Measurements from ENCODE around the gene NTSR1. TPM values are rescaled to one million over a fixed set of nuclear protein-coding genes. Genes with fewer than 3 reads are reported as not detected.
A peak's percentile ranks its signal among the peaks of the same experiment; 100 is the strongest.

NTSR1 gene
- total RNA-seq, 6 experiments from 2014 or later, result 0.04 to 0.74 (median 0.09) TPM; not detected in 2

DNA sequence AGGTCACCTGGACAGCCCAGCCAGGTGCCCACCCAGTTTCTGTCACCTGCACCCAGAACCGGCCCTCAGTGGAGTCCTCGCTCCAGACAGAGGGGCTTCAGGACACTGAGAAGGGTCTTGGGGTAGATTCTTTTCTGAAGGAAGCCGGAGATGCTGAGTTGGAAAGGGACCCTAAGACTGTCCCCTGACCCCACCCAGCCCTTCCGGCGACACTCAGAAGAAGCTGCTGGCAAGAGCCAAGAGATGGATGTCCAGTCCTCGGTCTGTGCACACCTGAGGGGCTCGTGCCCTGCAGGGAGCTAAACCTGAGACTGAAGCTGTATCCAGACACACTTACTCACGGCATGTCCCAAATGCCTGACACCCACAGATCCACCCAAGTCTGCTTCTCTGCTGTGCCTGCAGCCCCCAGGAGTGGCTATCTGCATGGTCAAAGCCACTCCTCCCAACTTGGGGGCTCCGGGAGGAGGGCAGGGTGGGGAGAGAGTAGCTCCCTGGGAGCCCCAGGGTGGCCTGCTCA, 20.2 kb downstream of the NTSR1 start:
- intact Hi-C loops (cut with DNase I), result no loop called here
- WGBS (ENCODE audit: insufficient coverage, low coverage, low lambda C conversion rate, missing lambda C conversion rate), result 25% methylated on average over 2 of the region's 9 CpGs
- H3K9me3 ChIP-seq, result no peaks in the 10 kb centered on the region
- H3K27me3 ChIP-seq, result no peaks in the 10 kb centered on the region
- DNase-seq, result peak in 1 of 3 donors; percentile 42
- ATAC-seq, result no peak
- H3K4me1 ChIP-seq, result no peaks in the 10 kb centered on the region
- no peak for TF ChIP-seq POLR2A (IDR thresholded peaks at IDR 0.05)
- TF ChIP-seq, protein P1, sequence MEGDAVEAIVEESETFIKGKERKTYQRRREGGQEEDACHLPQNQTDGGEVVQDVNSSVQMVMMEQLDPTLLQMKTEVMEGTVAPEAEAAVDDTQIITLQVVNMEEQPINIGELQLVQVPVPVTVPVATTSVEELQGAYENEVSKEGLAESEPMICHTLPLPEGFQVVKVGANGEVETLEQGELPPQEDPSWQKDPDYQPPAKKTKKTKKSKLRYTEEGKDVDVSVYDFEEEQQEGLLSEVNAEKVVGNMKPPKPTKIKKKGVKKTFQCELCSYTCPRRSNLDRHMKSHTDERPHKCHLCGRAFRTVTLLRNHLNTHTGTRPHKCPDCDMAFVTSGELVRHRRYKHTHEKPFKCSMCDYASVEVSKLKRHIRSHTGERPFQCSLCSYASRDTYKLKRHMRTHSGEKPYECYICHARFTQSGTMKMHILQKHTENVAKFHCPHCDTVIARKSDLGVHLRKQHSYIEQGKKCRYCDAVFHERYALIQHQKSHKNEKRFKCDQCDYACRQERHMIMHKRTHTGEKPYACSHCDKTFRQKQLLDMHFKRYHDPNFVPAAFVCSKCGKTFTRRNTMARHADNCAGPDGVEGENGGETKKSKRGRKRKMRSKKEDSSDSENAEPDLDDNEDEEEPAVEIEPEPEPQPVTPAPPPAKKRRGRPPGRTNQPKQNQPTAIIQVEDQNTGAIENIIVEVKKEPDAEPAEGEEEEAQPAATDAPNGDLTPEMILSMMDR (IDR thresholded peaks at IDR 0.05), result no peak
- no peaks in the 10 kb centered on the region for H3K36me3 ChIP-seq
- no peak overlapping the region for H3K4me3 ChIP-seq
- no peak overlapping the region for H3K27ac ChIP-seq

DNA sequence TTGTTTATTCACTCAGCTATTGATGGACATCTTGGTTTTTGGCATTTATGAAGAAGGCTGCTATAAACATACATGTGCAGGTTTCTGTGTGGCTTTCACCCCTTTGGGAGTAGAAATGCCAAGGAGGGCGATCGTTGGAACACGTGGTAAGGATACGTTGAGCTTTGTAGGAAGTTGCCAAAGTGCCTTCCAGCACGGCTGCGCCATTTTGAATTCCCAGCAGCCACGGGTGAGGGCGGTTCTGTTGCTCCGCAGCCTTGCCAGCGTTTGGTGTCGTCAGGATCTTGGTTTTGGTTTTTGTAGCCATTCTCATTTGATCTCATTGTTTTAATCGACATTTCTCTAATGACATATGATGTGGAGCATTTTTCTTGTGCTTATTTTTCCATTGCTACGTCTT, 21.8 kb downstream of the NTSR1 start:
- Histone ChIP-seq H3K4me1 (no peaks in the 10 kb centered on the region), H3K4me3 (no peak overlapping the region), H3K9me3 (no peaks in the 10 kb centered on the region), H3K36me3 (no peaks in the 10 kb centered on the region), H3K27me3 (no peaks in the 10 kb centered on the region), H3K27ac (no peak overlapping the region)
- TF ChIP-seq, protein P1 (IDR thresholded peaks at IDR 0.05), result no peak
- TF ChIP-seq POLR2A (IDR thresholded peaks at IDR 0.05), result no peak
- no peak for ATAC-seq
- intact Hi-C loops (cut with DNase I), result no loop called here
- DNase-seq, result peak in 1 of 3 donors; percentile 15
- WGBS (ENCODE audit: insufficient coverage, low coverage, low lambda C conversion rate, missing lambda C conversion rate), result 77% methylated on average over 13 of the region's 13 CpGs

DNA sequence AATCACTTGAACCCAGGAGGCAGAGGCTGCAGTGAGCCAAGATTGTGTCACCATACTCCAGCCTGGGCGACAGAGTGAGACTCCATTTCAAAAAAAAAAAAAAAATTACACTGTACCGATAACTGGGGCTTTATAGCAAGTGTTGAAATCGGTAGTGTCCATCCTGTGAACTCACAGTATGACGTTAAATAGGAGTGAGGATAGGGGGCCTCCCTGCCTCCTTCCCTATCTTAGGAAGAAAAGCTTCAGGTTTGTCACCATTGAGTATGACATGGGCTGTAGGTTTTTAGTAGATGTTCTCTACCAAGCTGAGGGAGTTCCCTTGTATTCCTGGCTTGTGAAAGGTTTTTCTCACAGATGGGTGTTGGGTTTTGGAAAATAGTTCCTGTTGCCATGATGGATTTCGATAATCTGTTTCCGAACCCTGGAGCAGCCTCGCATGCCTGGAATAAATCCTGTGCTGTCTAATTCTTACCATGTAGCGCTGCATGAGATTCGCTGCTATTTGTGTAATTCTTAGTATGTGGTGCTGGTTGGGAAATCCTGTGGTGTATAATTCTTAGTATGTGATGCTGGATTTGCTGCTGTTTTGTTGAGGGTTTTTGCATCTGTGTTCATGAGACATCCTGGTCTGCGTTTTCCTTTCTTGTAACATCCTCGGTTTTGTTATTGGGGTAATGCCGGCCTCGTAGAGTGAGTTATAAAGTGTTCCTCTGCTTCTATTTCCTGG, 23.6 kb downstream of the NTSR1 start:
- H3K4me3 ChIP-seq, result no peak overlapping the region
- DNase-seq (no peak), ATAC-seq (no peak)
- 75% methylated on average over 10 of the region's 13 CpGs for WGBS (ENCODE audit: insufficient coverage, low coverage, low lambda C conversion rate, missing lambda C conversion rate)
- intact Hi-C loops (cut with DNase I), result no loop called here
- no peaks in the 10 kb centered on the region for H3K27me3 ChIP-seq
- H3K36me3 ChIP-seq, result no peaks in the 10 kb centered on the region
- no peak for TF ChIP-seq POLR2A (IDR thresholded peaks at IDR 0.05)
- TF ChIP-seq, protein P1 (IDR thresholded peaks at IDR 0.05), result no peak
- H3K9me3 ChIP-seq, result no peaks in the 10 kb centered on the region
- no peak overlapping the region for H3K27ac ChIP-seq
- H3K4me1 ChIP-seq, result no peaks in the 10 kb centered on the region

DNA sequence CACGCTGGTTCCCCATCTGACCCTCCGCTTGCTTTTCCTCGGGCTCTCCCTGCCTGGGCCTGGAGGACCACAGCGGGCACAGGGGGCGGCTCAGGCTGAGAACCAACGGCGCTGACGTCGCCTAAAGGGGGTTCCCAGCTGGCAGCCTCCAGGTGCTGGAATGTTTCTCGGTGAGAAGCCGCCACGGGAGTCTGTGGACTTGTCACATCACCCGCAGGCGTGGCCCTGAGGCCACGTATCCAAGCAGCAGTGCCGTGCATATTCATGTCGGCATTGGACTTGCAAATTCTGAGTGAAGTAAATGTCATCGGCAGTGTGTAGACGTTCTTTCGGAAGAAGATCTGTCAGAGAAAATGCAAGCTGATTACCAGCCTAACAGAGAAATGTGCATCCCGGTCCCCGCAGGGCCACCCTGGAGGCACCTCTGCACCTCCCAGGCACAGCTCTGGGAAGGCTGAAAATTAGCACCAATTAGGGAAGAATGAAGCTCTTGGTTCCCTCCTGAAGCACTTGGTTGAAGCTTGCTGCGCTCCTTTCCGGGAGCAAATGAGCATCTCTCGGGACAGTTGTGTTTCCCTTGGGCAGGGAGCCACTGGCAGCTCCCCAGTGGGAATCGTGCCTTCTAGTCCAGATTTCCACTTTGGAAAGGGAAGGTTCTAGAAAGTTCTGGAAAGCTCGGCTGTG, 24.3 kb downstream of the NTSR1 start:
- H3K36me3 ChIP-seq, result no peaks in the 10 kb centered on the region
- ATAC-seq (no peak), DNase-seq (no peak)
- H3K4me3 ChIP-seq, result no peak overlapping the region
- no peak overlapping the region for H3K27ac ChIP-seq
- 76% methylated on average over 15 of the region's 27 CpGs for WGBS (ENCODE audit: insufficient coverage, low coverage, low lambda C conversion rate, missing lambda C conversion rate)
- H3K9me3 ChIP-seq, result no peaks in the 10 kb centered on the region
- H3K4me1 ChIP-seq, result no peaks in the 10 kb centered on the region
- intact Hi-C loops (cut with DNase I), result no loop called here
- TF ChIP-seq POLR2A (IDR thresholded peaks at IDR 0.05), result no peak
- TF ChIP-seq, protein P1 (IDR thresholded peaks at IDR 0.05), result no peak
- no peaks in the 10 kb centered on the region for H3K27me3 ChIP-seq

All from right lobe of liver (tissue), 6 donors.